Right ventricle myocardium superior (tissue), 1 donor: Measurements from ENCODE around the gene SULT1C2. TPM values are rescaled to one million over a fixed set of nuclear protein-coding genes. Genes with fewer than 3 reads are reported as not detected.
"Not testable (repeated sequence)": the region's sequence is repeated elsewhere in the genome, so short reads cannot be mapped to it uniquely, and the experiment has no call there.

Experiments used
- ATAC-seq: fragments of 200-7000 bp; cut with Tn5 transposase; one replicate; pipeline ENCODE4 v1.9.1; 2020; ENCODE audit warnings: mild to moderate bottlenecking; ENCODE audit not compliant: poor library complexity
- DNase-seq: peaks from one replicate; pipeline ENCODE4 v3.0.0-alpha.2; 2020
- intact Hi-C: fragments of 100-400 bp; cut with DNase I; formaldehyde crosslinking; loops from one replicate; pipeline ENCODE4 v1.11.2; 2022
- total RNA-seq: library from RNA; stranded (reverse); fragmentation: NEBNext Ultra II Directional; extraction: Animal tissue kit (Norgen Biotek cat#: 25700); gene quantifications from one replicate; pipeline ENCODE4 v1.2.1, GENCODE V29; 2021
- donor health status: DM: no; HTN: yes; CAD: no; lungs with severe emphysema.

The SULT1C2 gene
- total RNA-seq, 1 donor from 2014 or later, result 0.48 TPM

- intact Hi-C loops, result no loop called here
- DNase-seq (no peak), ATAC-seq (no peak)
Observed at GRCh38 chr2:108345951-108346350, 57.3 kb downstream of the SULT1C2 start.

GRCh38 chr2:108346827-108347226 is 58.1 kb downstream of the SULT1C2 start:
- DNase-seq (no peak), ATAC-seq (no peak)
- intact Hi-C loops, result no loop called here

- ATAC-seq (no peak), DNase-seq (no peak)
- intact Hi-C loops, result no loop called here
Observed at GRCh38 chr2:108347786-108348185, 59.1 kb downstream of the SULT1C2 start.

GRCh38 chr2:108348816-108349570 is 60.3 kb downstream of the SULT1C2 start:
- ATAC-seq, result no peak
- intact Hi-C loops, result no loop called here
- no peak for DNase-seq

- intact Hi-C loops, result no loop called here
- ATAC-seq (no peak), DNase-seq (no peak)
Observed at GRCh38 chr2:108349571-108349928, 60.9 kb downstream of the SULT1C2 start.

GRCh38 chr2:108351889-108352288 is 63.2 kb downstream of the SULT1C2 start:
- ATAC-seq (no peak), DNase-seq (no peak)
- intact Hi-C loops, result loop anchor here (2.0 kb wide), 1 partner anchor 233 kb away; no protein-coding TSS in a partner anchor

GRCh38 chr2:108354136-108354535 is 65.4 kb downstream of the SULT1C2 start:
- intact Hi-C loops, result no loop called here
- DNase-seq, result no peak
- ATAC-seq, result no peak

GRCh38 chr2:108355906-108356734 is 67.4 kb downstream of the SULT1C2 start:
- ATAC-seq (no peak), DNase-seq (no peak)
- intact Hi-C loops, result no loop called here

- intact Hi-C loops, ATAC-seq, DNase-seq: not testable (repeated sequence)
Observed at GRCh38 chr2:108359336-108359735, 70.6 kb downstream of the SULT1C2 start.

Other genes starting within 250 kb of the SULT1C2 start
- gene SULT1C3, start 48.9 kb upstream of the SULT1C2 start, total RNA-seq, result not detected
- 2.7 TPM for gene SULT1C4, start 89.1 kb downstream of the SULT1C2 start, total RNA-seq
- gene GCC2, start 160.3 kb downstream of the SULT1C2 start, total RNA-seq, result 22.7 TPM
- gene LIMS1, start 245.6 kb downstream of the SULT1C2 start, total RNA-seq, result 75.7 TPM